Neural cell (in vitro differentiated cells): ENCODE measurements around the gene COASY. TPM values are rescaled to one million over a fixed set of nuclear protein-coding genes. Genes with fewer than 3 reads are reported as not detected.

ENCODE experiments used
- H2AFZ ChIP-seq: fragments of 200-600, 300-800 bp; sonication (generic), shearing (Covaris generic); 2 replicates; pipeline ENCODE4 v1.6.0; 2014; ENCODE audit warnings: low read depth, mild to moderate bottlenecking, antibody characterized with exemption, low read length, moderate library complexity
- H3F3A ChIP-seq: fragments of 200-600 bp; shearing (Covaris generic); 2 replicates; pipeline ENCODE4 v1.6.1; 2016; ENCODE audit warnings: mild to moderate bottlenecking, moderate library complexity, mixed read lengths, antibody characterized with exemption, low read length; ENCODE audit not compliant: insufficient read depth, poor library complexity, severe bottlenecking
- H3K27ac ChIP-seq: fragments of 200-600, 300-800 bp; sonication (generic), shearing (Covaris generic); 2 replicates; pipeline ENCODE4 v1.5.1; 2014; ENCODE audit warnings: mild to moderate bottlenecking, low read length, moderate library complexity
- H3K27me3 ChIP-seq: fragments of 300-800, 200-600 bp; sonication (generic), shearing (Covaris generic); 2 replicates; pipeline ENCODE4 v1.6.0; 2014; ENCODE audit warnings: mild to moderate bottlenecking, low read depth, low read length, moderate library complexity; ENCODE audit not compliant: insufficient read depth
- H3K36me3 ChIP-seq: fragments of 300-800, 200-600 bp; sonication (generic), shearing (Covaris generic); 2 replicates; pipeline ENCODE4 v1.5.1; 2014; ENCODE audit warnings: mild to moderate bottlenecking, antibody characterized with exemption, low read length, moderate library complexity; ENCODE audit not compliant: insufficient read depth
- H3K4me2 ChIP-seq: fragments of 300-800, 200-600 bp; sonication (generic), shearing (Covaris generic); 2 replicates; pipeline ENCODE4 v1.6.0; 2014; ENCODE audit warnings: mild to moderate bottlenecking, low read length
- H3K4me3 ChIP-seq: fragments of 300-800, 200-600 bp; sonication (generic), shearing (Covaris generic); 2 replicates; pipeline ENCODE4 v1.5.1; 2014; ENCODE audit warnings: mild to moderate bottlenecking, low read length, moderate library complexity
- H3K79me2 ChIP-seq: fragments of 200-600 bp; shearing (Covaris generic); replicated peaks from 2 replicates; pipeline ENCODE4 v1.6.0; 2014; ENCODE audit warnings: mild to moderate bottlenecking, low read length, moderate library complexity; ENCODE audit not compliant: insufficient read depth
- H3K9ac ChIP-seq: fragments of 300-800, 200-600 bp; sonication (generic), shearing (Covaris generic); 2 replicates; pipeline ENCODE4 v1.6.1; 2016; ENCODE audit warnings: mild to moderate bottlenecking, low read length, mixed read lengths
- H3K9me2 ChIP-seq: fragments of 200-600 bp; shearing (Covaris generic); 2 replicates; pipeline ENCODE4 v1.6.1; 2016; ENCODE audit warnings: mild to moderate bottlenecking, low read length, mixed read lengths; ENCODE audit not compliant: insufficient read depth
- H3K9me3 ChIP-seq: fragments of 200-600, 300-800 bp; sonication (generic), shearing (Covaris generic); 2 replicates; pipeline ENCODE4 v1.6.1; 2016; ENCODE audit warnings: mild to moderate bottlenecking, mixed run types, low read length, moderate library complexity, mixed read lengths
- H4K20me1 ChIP-seq: fragments of 200-600 bp; shearing (Covaris generic); 2 replicates; pipeline ENCODE4 v1.6.1; 2016; ENCODE audit warnings: mild to moderate bottlenecking, mixed run types; ENCODE audit not compliant: insufficient read depth
- EP300 ChIP-seq: fragments of 450-650 bp; conservative IDR thresholded peaks from 2 replicates; pipeline ENCODE4 v1.6.1; 2014; ENCODE audit warnings: antibody characterized with exemption, mild to moderate bottlenecking, moderate library complexity; ENCODE audit not compliant: poor library complexity, severe bottlenecking
- EZH2 ChIP-seq: fragments of 200-600, 300-800 bp; shearing (Covaris generic), sonication (generic); IDR thresholded peaks from 2 replicates; pipeline ENCODE4 v1.6.1; 2014; ENCODE audit warnings: antibody characterized with exemption, low read length, borderline replicate concordance, mild to moderate bottlenecking; ENCODE audit not compliant: insufficient read depth, poor library complexity, severe bottlenecking
- MXI1 ChIP-seq: fragments of 450-650 bp; conservative IDR thresholded peaks from 2 replicates; pipeline ENCODE4 v1.6.1; 2014; ENCODE audit warnings: antibody characterized with exemption, mild to moderate bottlenecking; ENCODE audit not compliant: poor library complexity, severe bottlenecking
- POLR2AphosphoS5 ChIP-seq: IDR thresholded peaks from 2 replicates; pipeline ENCODE4 v1.6.1; 2012
- RAD21 ChIP-seq: fragments of 450-650 bp; conservative IDR thresholded peaks from 2 replicates; pipeline ENCODE4 v1.6.1; 2014; ENCODE audit warnings: antibody characterized with exemption, mild to moderate bottlenecking, moderate library complexity
- REST ChIP-seq: IDR thresholded peaks from 2 replicates; pipeline ENCODE4 v1.6.1; 2012; ENCODE audit warnings: borderline replicate concordance
- SMC3 ChIP-seq: fragments of 450-650 bp; conservative IDR thresholded peaks from 2 replicates; pipeline ENCODE4 v1.6.1; 2014; ENCODE audit warnings: antibody characterized with exemption, mild to moderate bottlenecking, moderate library complexity; ENCODE audit not compliant: poor library complexity
- TAF1 ChIP-seq: IDR thresholded peaks from 2 replicates; pipeline ENCODE4 v1.6.1; 2012; ENCODE audit warnings: low read depth
- polyA plus RNA-seq: library from polyadenylated mRNA; depleted of rRNA; stranded (reverse); fragments of >200 nt; gene quantifications from 2 replicates; pipeline ENCODE4 v1.2.3, GENCODE V29; 2014
- TF ChIP-seq, protein P1 (sequence below): fragments of 450-650 bp; IDR thresholded peaks from 2 replicates; pipeline ENCODE4 v1.5.1; 2014; ENCODE audit warnings: antibody characterized with exemption, mild to moderate bottlenecking, moderate library complexity; ENCODE audit not compliant: poor library complexity, severe bottlenecking

Gene COASY
- polyA plus RNA-seq, 1 donor from 2014 or later: 8.2 TPM

DNA sequence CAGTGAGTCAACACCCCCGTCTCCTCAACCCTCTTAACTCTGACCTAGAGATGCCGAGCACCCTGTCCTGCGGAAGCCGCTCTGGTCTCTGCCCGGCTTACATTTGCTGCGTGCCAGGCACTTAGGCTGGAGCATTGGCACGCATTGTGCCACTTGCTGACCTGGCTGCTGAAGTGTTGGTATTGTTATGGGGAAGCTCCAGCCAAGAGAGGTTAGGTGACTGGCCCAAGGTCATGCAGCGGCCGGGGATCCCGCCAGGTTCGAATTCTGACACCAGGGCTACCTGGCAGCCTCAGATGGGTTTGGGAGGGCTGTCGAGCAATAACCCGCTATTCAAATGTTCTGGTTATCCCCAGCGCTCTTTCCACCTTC is 14.3 kb upstream of the COASY start:
- TF ChIP-seq, protein P1, sequence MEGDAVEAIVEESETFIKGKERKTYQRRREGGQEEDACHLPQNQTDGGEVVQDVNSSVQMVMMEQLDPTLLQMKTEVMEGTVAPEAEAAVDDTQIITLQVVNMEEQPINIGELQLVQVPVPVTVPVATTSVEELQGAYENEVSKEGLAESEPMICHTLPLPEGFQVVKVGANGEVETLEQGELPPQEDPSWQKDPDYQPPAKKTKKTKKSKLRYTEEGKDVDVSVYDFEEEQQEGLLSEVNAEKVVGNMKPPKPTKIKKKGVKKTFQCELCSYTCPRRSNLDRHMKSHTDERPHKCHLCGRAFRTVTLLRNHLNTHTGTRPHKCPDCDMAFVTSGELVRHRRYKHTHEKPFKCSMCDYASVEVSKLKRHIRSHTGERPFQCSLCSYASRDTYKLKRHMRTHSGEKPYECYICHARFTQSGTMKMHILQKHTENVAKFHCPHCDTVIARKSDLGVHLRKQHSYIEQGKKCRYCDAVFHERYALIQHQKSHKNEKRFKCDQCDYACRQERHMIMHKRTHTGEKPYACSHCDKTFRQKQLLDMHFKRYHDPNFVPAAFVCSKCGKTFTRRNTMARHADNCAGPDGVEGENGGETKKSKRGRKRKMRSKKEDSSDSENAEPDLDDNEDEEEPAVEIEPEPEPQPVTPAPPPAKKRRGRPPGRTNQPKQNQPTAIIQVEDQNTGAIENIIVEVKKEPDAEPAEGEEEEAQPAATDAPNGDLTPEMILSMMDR: no peak
- TF ChIP-seq REST (no peak), EZH2 (no peak), RAD21 (no peak), TAF1 (no peak), POLR2AphosphoS5 (no peak), MXI1 (no peak), SMC3 (no peak), EP300 (no peak)
- H3F3A ChIP-seq: no peaks in the 10 kb centered on the region
- H3K4me3 ChIP-seq: no peak overlapping the region
- no peaks in the 10 kb centered on the region for H3K9me2 ChIP-seq
- H3K27me3 ChIP-seq: no peaks in the 10 kb centered on the region
- H3K79me2 ChIP-seq: no peaks in the 10 kb centered on the region
- no peak overlapping the region for H3K9ac ChIP-seq
- H2AFZ ChIP-seq: no peak overlapping the region
- no peak overlapping the region for H3K4me2 ChIP-seq
- no peak overlapping the region for H3K27ac ChIP-seq
- H4K20me1 ChIP-seq: no peaks in the 10 kb centered on the region
- no peaks in the 10 kb centered on the region for H3K36me3 ChIP-seq
- H3K9me3 ChIP-seq: no peaks in the 10 kb centered on the region

DNA sequence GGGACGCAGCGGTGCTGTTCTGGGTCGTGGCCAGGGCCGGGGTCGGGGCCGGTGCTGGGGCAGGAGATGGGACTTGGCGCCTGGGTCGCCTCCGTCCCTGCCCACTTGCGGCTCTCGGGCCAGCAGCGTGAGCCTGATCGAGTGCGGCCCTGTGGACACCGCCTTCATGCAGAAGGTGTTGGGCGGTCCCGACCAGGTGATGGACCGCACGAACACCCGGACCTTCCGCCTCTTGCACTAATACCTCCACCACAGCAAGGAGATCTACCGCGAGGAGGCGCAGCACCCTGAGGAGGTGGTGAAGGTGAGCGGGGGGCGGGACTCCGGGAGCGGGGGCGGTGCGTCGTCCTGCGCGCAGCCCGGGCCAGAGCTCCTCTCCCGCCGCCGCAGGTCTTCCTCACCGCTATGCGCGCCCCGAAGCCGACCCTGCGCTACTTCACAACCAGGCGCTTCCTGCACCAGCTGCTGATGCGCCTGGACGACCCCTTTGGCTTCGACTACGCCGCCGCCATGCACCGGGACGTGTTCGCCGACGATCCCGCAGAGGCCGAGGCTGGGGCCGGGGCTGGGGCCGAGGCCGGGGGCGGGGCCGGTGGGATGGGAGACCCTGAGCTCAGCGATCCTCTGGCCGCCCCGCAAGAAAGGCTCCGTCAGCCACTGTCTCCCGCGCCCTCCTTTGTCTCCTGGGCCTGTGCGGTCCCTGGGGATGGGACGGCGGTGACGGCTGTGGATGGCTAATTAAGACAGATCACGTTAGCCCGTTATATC is 13.7 kb upstream of the COASY start:
- no peak for TF ChIP-seq MXI1
- TF ChIP-seq RAD21: no peak
- TF ChIP-seq EP300: no peak
- TF ChIP-seq, protein P1: no peak
- TF ChIP-seq EZH2: no peak
- TF ChIP-seq POLR2AphosphoS5: no peak
- no peak for TF ChIP-seq SMC3
- no peak for TF ChIP-seq REST
- TF ChIP-seq TAF1: no peak
- Histone ChIP-seq H3K9ac (no peak overlapping the region), H3K4me3 (peak overlapping the region; percentile 50), H3K4me2 (no peak overlapping the region), H3K27me3 (no peaks in the 10 kb centered on the region), H4K20me1 (no peaks in the 10 kb centered on the region), H3K79me2 (no peaks in the 10 kb centered on the region), H3K36me3 (no peaks in the 10 kb centered on the region), H2AFZ (no peak overlapping the region), H3K27ac (no peak overlapping the region), H3F3A (no peaks in the 10 kb centered on the region), H3K9me2 (no peaks in the 10 kb centered on the region), H3K9me3 (no peaks in the 10 kb centered on the region)
